Stimulated activated CD4-positive, alpha-beta T cell treated with anti-CD3 and anti-CD28 coated beads, Interleukin-4, amount 100 ng/mL, for 1 hour (primary cell): ENCODE results near the gene ERAP2.

Experiments used
- DNase-seq: peaks from one replicate; pipeline ENCODE4 v3.0.0-alpha.2; 2020

The ERAP2 gene

DNA sequence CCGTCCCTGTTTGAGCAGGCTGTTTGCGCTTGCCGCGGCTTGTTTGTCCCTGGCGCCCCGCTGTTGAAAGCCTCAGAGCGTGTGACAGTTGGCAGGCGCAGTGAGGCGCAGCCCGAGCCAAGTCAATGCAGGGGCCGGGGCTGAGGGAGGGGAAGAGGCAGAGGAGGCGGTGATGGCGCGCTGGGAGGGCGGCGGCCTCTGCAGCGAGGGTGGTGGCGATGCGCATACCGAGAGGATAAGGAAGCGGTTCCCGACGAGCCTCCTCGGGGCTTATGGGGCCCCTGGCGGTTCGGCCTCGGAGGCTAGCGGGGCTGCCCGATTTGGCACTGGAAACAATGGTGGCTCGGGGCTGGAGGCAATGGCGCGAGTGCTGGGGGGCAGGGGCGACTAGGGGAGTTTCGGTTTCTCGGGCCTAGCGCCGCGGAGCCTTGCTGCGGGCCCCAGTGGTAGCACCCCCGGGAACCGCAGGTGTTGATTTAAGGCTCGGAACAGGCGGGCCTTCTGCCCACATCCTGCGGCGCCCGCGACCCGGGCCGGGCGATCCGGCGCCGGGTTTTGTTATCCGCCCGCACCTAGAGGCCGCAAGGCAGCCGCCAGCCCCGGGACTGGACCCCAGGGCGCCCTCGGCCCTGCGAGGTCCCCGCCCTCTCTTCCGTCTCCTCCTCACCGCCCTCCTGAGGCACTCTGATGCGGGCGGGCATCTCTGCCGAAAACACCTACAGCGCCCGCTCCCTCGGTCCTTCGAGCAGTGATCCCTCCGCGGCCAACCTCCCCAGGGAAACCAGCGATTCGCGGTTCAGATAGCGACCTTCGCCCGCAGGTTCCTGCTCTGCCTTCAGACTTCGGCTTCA, 58.6 kb downstream of the ERAP2 start:
- peak; percentile 88 for DNase-seq

DNA sequence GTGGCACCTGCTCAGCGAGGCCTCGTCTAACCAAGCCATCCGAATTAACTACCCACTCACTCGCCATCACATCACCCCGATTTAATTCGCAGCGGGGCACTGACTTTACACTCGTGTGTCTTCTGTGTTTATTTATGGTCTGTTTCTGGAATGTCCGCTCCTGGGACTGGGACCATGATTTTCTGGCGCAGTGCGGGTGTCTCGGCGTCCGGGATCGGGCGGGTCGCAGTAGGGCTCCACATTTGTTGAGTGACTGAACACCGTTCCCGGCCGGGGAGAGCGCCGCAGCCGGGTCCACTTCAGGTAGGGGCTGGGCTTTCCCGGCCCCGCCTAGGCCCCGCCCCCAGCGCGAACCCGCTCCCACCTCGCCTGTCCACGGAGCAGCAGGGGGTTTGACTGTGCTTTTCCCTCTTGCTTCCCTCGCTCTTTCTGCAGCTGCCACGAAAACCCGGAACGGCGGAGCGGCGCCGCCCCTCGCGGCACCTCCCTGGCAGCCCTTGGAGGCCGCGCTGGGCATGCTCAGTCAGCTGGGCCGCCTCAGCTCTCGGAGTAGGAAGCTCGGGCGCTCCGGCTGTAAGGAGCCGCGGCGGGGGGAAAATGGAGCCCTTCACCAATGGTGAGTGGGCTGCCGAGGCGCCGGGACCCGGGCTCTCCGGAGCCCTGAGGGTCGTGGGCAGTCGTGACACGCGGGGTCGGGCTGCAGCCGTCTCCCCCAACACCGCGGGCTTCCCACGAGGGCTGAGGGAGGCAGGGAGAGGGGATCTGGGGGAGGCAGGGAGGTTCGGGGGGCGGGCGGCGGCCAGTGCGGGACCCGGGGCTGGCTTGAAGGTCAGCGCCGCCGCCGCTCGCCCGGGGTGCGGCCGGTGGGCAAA, 59.5 kb downstream of the ERAP2 start, which contains the start of gene LNPEP:
Gene LNPEP, plus strand, starts transcription at position 522 of the 872 bp plus-strand sequence. Its CDS starts 76 bp downstream, at position 598.
- peak; percentile 93 for DNase-seq

DNA sequence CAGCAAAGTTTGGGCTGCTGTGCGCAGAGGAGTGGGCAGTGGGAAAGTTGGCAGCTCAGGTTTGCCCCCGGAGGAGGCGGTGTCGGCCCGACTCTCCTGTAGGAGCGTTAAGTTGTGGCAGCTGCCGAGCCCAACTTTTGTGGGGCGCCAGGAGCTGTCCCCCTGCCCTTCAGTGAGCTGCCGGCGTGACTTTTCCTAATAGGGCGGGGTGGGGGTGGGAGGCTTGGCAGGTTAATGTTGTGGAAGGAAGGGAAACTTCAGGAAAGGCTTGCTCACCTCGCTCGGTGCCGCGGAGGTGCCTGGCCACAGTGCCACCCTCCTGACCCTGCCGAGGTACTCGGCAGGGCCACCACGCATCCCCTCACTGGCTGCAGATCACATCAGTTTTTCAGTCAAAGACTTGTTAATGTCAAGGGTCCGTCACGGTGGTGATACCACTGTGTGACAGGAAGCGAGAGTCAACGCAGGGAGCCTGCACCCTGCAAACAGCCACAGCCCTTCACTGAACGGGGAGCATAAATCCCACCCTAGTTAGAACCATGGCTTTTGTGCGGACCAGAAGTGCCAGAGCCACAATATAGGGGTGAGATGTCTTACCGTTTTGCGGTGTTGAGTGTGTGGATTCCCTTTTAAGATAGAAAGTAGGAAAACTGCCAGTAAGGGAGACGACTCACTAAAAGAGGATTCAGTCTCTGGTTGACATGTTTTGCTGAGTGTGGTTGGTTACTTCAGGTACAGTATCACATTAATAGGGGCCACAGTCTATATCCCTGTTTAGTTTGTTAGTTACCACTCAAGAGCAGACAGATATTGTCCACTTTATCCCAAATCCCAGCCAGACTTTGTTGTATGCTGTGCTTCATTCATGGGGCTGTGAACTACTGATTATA, 60.4 kb downstream of the ERAP2 start:
- peak; percentile 51 for DNase-seq

DNA sequence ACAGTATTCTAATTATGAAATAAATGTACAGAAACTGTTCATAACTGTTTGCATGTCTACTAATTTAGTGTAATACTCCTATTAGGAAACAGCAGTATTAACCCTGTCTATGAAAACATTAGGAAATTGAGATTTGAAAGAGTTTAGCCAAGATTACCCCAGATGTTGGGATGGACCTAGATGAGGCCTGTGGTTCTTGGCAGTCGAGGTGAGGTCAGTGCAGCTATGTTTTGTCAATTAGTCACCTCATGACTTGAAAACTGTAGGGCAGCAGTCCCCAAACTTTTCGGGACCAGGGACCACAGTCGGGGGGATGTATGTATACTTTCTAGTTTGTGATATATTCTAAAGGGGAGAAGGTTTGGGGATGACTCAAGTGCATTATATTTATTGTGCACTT, 64.3 kb downstream of the ERAP2 start:
- DNase-seq, result no peak

DNA sequence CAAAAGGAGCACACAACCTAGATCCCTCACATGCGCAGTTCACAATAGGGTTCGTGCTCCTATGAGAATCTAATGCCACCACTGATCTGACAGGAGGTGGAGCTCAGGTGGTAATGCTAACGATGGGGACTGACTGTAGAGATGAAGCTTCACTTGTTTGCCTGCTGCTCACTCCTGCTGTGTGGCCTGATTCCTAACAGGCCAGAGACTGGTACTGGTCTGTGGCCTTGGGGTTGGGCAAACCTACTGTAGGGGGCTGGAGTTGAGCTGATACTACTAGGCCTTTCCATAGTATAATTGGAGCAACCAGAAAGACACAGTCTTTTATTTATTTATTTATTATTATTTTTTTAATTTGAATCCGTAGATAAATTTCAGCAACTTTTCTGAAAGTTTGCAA, 64.8 kb downstream of the ERAP2 start:
- no peak for DNase-seq

DNA sequence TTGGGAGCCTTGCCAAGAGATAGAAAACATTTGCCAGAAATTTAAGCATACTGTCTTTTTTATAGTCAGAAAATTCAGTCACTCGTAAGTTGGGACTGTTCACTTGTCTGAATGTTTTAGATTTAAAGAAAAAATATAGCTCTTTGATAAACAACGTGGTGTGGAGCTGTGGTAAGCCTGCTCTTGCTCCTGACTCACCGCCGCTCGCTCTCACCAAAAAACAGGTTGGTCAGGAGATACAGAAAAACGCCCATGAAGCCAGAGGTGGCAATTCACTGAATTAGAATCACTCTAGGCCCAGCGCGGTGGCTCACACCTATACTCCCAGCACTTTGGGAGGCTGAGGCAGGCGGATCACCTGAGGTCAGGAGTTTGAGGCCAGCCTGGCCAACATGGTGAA, 65.8 kb downstream of the ERAP2 start:
- DNase-seq, result no peak

DNA sequence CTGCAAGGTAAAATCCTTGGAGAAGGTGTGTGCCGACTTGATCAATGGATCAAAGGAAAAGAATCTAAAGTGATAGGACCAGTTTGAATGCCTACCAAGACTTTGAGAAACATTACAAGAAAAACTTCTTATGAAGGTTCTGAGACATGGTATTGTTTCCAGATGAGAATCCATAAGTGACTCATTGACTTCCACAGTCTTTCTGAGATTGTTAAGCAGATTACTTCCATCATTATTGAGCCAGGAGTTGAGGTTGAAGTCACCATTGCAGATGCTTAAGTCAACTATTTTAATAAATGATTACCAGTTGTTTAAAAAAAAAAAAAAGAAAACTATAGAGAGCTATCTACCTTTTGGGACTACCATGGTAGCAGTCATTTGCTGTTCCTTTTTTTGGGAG, 66.6 kb downstream of the ERAP2 start:
- DNase-seq, result no peak

DNA sequence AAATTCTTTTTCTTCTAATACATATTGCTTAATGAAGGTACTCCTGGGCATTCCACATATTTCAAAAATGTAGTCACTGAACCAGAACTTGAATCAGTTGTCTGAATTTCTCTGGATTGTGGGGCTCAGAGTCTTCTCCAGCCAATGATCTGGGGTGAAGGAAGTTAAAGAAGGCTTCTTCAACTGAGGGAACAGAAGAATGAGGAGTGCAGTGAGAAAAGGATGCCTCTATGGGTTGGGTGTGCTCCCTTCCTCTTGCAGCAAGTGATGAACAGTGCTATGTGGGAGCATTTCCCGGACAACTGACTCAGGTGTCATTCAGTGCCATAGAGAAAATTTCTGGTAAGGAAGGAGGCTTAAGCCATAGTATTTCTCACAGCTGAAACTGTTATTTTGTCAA, 67.5 kb downstream of the ERAP2 start:
- DNase-seq, result no peak

DNA sequence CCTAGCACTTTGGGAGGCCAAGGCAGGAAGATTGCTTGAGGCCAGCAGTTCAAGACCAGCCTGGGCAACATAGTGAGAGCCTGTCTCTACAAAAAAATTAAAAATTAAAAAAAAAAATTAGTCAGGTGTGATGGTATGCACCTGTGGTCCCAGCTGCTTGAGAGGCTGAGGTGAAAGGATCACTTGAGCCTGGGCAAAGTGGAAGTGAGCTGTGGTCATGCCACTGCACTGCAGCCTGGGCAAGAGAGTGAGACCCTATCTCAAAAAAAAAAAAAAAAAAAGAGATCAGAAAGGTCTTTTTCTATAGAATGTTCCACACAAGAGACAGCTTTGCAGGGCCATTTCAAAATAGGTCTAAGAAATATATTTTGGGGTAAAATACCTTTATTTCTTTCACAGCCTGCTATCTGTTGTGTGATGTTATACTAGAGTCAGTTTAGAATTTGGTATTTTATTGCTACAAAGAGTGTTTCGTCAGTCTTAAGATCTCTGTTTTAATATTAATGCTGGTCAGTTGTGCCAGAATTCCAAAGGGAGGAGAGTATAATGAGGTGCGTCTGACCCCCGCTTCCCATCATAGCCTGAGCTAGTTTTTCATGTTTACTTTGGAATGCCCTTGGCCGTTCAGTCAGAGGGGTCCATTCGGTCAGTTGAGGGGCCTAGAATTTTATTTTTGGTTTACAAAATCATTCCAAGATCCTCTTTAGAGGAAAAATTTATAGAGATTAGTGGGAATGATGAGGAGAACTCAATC, 69.0 kb downstream of the ERAP2 start:
- no peak for DNase-seq

DNA sequence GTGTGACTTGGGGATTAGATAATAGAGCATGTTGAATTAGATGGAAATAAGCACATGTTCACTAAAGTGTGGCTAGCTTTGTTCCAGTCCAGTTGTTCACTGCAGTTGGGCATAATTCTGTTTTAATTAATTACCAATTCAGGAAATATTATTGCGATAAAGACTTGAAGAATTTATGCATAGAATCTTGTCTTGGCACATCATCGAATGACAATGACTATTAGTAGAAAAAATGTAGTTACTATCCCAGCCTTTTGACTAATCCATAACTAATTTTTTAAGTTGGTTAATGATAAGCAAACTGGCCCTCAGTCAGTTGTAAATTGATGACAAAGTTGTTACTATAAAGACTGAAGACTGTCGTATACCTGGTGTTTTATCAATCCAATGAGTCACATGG, 70.1 kb downstream of the ERAP2 start:
- no peak for DNase-seq

DNA sequence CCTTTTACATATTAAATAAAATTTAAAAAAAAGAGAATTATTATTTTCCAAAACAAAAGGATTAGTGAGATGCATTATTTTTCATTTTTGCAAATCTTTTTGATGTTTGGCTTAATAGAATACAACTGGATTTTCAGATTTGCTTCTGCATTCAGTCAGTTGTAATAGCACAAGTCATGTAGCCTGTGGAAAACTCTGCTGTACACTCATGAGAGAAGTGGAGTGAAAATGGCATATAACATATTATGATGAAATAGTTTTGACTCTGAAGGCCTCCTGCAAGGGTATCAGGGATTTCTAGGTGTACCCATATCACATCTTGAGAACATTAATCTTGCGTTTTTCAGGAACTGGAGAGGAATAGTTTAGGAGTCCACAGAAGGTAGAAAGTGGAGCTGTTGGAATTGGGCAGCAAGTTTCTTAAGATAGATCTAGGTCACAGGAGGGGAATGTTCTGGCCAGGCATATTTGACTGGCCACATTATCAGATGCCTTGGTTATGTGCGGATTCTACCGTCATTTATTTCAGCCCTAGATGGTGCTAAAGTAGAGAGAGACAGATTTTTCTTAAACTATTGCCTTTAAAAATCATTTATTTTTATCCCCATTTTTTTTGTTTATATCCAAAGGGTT, 75.9 kb downstream of the ERAP2 start:
- DNase-seq, result no peak

DNA sequence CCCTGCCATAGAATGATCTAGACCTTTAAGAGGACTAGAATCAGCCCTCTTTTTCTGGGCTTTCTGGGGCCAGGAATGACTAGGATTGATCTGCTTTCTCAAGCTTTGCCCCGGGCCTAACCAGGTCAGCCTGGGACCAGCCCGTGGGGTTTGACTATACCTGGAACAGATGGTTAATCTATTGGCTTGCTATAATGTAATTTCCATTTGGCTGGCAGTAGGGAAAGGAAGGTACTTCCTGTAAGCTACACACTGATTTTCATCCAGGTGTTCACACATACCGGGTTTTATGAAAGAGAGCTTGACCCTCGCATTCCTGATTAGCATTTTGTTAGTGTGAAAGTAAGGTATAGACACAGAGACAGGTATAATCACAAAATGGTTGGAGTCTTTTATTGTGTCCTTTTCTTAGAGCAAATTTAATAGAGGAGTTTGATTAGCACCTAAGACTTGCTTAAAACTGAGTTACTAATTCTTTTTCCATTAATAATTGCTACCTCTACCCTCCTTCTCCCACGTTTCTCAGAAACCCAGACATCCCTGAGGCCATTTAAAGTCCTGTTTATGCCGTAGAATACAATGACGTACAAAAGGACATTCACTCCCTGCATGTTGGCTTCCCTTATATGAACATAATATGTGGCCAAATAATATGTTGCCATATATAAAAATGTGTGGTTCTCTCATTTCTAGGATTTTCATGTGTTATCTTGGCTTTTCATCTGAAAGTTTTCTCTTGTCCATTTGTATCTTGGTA, 76.9 kb downstream of the ERAP2 start:
- no peak for DNase-seq

DNA sequence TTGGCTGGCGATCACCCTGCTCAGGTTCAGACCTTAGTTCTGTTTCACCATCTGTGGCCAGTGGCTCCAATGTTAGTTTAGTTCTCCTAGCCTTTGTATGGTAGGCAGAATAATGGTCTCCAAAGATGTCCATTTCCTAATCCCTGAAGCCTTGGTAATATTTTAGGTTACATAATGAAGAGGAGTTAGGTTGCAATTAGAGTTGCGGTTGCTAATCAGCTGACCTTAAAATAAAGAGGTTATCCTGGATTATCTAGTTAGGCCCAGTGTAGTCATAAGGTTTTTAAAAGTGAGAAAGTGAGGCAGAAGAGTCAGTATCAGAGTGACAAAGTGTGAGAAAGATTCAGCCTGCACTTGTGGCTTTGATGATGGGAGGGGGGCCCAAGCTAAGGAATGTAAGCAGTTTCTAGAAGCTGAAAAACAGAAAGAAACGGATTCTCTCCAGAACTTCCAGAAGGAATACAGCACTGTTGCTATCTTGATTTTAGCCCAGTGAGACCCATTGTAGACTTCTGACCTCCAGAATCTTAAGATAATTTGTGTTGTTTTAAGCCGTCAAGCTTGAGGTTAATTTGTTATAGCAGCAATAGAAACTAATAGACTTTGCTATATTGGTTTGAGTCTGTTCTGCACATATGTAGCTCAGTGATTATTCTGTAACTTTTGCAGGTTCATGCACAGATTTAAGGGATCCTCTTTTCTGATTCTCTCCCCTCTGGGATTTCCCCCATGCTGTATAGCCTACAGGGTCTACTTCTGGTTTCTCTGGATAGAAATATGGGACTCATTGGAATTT, 81.2 kb downstream of the ERAP2 start:
- DNase-seq, result peak; percentile 25

DNA sequence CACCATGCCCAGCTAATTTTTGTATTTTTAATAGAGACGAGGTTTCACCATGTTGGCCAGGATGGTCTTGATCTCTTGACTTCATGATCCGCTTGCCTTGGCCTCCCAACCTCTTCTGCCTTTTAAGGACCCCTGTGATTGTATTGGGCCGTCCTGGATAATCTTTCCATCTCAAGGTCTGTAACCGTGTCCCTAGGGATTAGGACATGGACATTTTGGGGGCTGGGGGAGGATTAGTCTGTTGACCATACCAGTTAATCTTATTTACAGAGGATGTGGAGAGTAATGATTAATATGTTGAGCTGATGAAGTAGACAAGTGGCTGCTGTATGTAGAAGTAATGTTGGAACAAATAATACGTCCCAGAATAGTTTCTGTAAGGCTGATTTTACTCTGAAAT, 82.7 kb downstream of the ERAP2 start:
- no peak for DNase-seq

DNA sequence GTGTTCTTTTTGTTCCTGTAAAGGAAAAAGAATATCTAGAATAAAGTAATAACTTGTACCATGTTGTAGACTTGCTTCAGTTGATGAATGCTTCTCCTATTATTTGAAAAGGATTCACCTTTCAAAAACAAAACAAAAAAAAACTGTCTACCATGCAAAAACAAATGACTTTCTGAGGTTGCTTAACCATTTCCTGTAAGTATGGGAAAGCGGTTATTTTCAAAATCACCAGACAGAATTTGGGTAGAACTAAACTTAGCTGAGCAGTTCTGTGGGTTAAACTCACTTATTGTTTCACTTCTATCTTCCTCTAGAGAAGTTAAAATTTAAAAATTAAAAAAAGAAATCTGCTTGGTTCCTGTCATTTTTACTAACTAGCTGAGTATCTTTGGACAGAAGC, 84.8 kb downstream of the ERAP2 start:
- no peak for DNase-seq

DNA sequence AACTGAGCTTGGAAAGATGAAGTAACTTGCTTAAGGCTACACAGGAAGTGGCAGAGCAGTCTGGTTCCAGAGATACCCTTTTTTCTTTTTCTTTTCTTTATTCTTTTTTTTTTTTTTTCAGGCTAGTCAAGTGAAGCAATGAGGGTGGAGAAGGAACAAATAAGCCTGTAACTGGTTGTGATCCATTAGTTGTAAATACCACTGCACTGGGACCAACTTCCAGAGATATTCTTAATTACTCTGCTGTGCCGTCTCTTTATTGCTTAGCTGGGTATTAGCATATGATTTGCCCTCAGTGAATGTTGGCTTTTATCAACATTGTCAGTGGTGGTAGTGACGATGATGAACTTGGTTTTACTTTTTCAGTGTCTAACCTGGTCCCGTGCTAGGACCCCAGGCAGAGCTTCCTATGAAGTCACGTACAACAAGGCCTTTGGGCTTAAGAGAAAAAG, 86.3 kb downstream of the ERAP2 start:
- DNase-seq, result no peak

DNA sequence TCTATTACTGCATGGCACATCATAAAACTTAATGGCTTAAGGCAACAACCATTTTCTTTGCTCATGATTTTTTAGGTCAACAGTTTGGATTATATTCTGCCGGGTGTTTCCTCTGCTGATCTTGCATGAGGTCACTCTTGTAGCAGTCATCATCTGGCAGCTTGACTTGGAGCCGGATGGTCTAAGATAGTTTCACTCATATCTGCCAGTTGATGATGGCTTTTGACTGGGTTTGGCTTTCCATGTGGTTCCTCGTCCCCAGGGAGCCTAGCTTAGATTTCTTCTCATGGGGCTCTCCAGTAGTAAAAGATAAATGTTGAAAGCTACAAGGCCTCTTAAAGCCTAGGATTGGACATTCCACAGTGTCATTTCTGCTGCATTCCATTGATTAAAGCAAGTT, 87.0 kb downstream of the ERAP2 start:
- DNase-seq, result no peak

DNA sequence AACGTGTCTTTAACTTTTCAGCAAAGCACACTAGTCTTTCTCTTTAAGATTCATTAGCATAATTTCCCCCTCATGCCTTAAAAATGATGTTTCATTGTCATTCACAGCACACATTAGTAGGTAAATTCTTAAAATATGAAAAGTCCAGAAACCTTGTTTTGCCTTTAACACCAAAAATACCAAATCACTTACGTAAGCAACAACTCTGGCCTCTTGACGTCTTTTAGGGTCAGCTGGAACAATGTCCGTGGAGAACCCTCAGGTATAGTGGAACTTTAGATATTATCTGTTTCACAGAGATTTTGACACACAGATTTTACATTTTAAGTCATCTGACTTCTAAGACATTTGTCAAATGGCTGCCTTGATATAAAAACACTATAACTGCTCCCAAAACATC, 90.5 kb downstream of the ERAP2 start:
- DNase-seq, result no peak

DNA sequence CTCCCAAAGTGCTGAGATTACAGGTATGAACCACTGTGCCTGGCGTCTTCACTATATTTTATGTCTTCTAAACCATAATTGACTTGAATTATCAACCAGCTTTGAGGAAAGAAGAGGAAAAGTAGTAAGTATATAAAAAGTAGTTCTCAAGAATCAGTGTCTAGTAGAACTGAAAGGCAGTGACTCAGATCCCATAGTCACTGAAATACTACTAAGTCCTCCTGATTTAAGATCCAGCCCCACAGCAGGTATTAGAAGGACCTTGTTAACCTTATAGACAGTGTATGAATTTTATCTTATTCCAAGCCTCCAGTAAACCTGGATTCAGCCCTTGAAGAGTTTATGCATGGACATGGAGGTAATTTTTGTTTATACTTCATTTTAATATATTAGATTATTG, 91.1 kb downstream of the ERAP2 start:
- no peak for DNase-seq

DNA sequence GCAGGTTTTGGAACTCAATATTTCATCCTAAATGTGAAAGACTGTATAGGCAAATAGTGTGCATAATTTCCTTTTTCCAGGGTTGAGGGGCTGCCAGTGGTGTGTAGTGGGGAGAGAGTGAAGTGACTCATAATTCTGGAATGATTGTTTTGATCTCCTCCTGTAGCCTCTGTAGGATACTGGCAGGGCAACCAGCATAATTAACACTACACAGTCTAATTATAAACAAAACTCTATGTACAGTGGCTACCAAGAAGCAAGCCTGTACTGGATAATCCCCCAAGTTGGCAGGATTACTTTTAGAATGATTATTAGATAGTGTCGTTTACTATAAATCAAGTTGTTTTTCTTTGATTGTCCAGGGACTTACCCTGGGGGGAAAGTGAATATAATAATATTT, 91.8 kb downstream of the ERAP2 start:
- DNase-seq, result no peak
